SU-DHL-6 (cell line): ENCODE measurements around the gene TPR.

Source experiments
- EZH2phosphoT487 ChIP-seq: fragments of 200-600 bp; sonication (generic), shearing (Covaris generic); conservative IDR thresholded peaks from 2 replicates; pipeline ENCODE4 v1.6.1; 2018; ENCODE audit warnings: mild to moderate bottlenecking, antibody characterized with exemption, low read length, moderate library complexity, mixed read lengths
- TF ChIP-seq, protein P1 (sequence below): fragments of 200-600 bp; sonication (generic); IDR thresholded peaks from one replicate; pipeline ENCODE4 v1.5.1; 2017; ENCODE audit warnings: antibody characterized with exemption, mild to moderate bottlenecking, low read length, moderate library complexity; ENCODE audit not compliant: insufficient read depth, poor library complexity, severe bottlenecking

DNA sequence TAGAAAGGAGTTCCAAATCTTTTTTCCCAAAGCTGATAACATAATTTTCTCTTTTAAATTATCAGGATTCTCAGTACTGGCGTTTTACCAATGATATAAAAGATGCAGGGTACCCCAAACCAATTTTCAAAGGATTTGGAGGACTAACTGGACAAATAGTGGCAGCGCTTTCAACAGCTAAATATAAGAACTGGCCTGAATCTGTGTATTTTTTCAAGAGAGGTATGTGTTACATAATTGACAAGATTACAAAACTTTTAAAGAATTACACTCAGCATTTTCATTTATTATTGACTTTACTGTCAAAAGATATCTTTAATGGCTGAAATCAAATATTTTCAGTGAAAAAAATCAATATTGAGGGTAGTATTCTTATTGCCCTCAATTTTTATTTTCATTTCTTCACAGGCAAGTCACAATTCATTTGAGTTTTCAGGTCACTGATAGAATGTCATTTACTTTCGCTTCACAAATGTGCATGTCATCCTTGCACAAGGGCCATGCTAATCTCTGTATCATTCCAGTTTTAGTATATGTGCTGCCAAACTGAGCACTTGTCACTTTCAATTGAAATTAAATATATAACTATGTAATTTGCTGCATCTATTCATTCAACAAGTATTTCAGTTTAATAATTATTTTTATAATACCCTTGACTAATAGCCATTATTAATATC, 63.5 kb downstream of the TPR start:
- TF ChIP-seq, protein P1, sequence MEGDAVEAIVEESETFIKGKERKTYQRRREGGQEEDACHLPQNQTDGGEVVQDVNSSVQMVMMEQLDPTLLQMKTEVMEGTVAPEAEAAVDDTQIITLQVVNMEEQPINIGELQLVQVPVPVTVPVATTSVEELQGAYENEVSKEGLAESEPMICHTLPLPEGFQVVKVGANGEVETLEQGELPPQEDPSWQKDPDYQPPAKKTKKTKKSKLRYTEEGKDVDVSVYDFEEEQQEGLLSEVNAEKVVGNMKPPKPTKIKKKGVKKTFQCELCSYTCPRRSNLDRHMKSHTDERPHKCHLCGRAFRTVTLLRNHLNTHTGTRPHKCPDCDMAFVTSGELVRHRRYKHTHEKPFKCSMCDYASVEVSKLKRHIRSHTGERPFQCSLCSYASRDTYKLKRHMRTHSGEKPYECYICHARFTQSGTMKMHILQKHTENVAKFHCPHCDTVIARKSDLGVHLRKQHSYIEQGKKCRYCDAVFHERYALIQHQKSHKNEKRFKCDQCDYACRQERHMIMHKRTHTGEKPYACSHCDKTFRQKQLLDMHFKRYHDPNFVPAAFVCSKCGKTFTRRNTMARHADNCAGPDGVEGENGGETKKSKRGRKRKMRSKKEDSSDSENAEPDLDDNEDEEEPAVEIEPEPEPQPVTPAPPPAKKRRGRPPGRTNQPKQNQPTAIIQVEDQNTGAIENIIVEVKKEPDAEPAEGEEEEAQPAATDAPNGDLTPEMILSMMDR = no peak
- TF ChIP-seq EZH2phosphoT487 = no peak
